Osteoblast (primary cell): Measurements from ENCODE around the gene GLDN. TPM values are rescaled to one million over a fixed set of nuclear protein-coding genes. Genes with fewer than 3 reads are reported as not detected.

Experiments
- DNase-seq: peaks from one replicate; pipeline ENCODE4 v3.0.0; 2011; ENCODE audit warnings: low spot score, mixed read lengths; ENCODE audit not compliant: insufficient read length; ENCODE audit errors: missing footprints
- H2AFZ ChIP-seq: 2 replicates; pipeline ENCODE4 v1.6.0; 2011; ENCODE audit warnings: mild to moderate bottlenecking, low read length
- H3K27ac ChIP-seq: 2 replicates; pipeline ENCODE4 v1.5.1; 2011; ENCODE audit warnings: mild to moderate bottlenecking, low read depth, low read length, moderate library complexity
- H3K27me3 ChIP-seq: 2 replicates; pipeline ENCODE4 v1.6.0; 2012; ENCODE audit warnings: mild to moderate bottlenecking, control low read depth, inconsistent platforms, low read length, moderate library complexity; ENCODE audit not compliant: insufficient read depth
- H3K36me3 ChIP-seq: 2 replicates; pipeline ENCODE4 v1.5.1; 2011; ENCODE audit warnings: mild to moderate bottlenecking, low read length, control low read depth, moderate library complexity; ENCODE audit not compliant: insufficient read depth
- H3K4me1 ChIP-seq: 2 replicates; pipeline ENCODE4 v1.5.1; 2011; ENCODE audit warnings: mild to moderate bottlenecking, low read length, control low read depth, moderate library complexity; ENCODE audit not compliant: insufficient read depth
- H3K4me2 ChIP-seq: 2 replicates; pipeline ENCODE4 v1.6.0; 2011; ENCODE audit warnings: mild to moderate bottlenecking, low read length; ENCODE audit not compliant: insufficient read depth
- H3K4me3 ChIP-seq: fragments of 200-600 bp; sonication (generic); 3 replicates; pipeline ENCODE4 v1.5.1; 2012; ENCODE audit warnings: mild to moderate bottlenecking, low read length, inconsistent platforms; ENCODE audit not compliant: insufficient read depth
- H3K79me2 ChIP-seq: 2 replicates; pipeline ENCODE4 v1.6.0; 2012; ENCODE audit warnings: mild to moderate bottlenecking, low read length, control low read depth, inconsistent platforms; ENCODE audit not compliant: insufficient read depth
- H3K9me3 ChIP-seq: 2 replicates; pipeline ENCODE4 v1.5.1; 2011; ENCODE audit warnings: low read depth, low read length, control low read depth
- H4K20me1 ChIP-seq: 2 replicates; pipeline ENCODE4 v1.6.0; 2012; ENCODE audit warnings: mild to moderate bottlenecking, low read length, control low read depth; ENCODE audit not compliant: insufficient read depth
- total RNA-seq: library from RNA; depleted of rRNA; stranded (reverse); fragments of >200 nt; gene quantifications from 2 replicates; pipeline ENCODE4 v1.2.3, GENCODE V29; 2012
- TF ChIP-seq, protein P1 (sequence below): IDR thresholded peaks from 2 replicates; pipeline ENCODE4 v1.5.1; 2011; ENCODE audit warnings: mild to moderate bottlenecking, low read depth, low read length, moderate library complexity; ENCODE audit errors: extremely low read depth

The GLDN gene
- total RNA-seq, 1 donor, result 1.1 TPM

DNA sequence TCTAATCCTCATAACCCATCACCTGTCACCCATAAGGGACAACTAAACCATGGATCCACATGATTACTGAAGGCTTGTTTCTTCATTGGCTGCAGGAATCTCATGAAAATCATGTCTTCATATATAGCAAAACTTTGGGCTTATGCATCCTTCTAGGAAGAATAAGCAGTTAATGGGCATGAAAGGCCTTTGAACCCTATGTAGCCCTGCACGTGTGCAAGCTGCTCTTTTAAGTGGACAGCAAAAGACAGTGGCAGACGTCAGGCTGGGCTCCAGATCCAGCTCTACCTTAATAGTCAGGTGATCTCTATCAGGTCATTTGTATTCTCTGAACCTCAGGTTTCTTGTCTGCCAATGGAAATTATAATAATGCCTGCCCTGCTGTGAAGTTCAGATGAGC lies 21.9 kb upstream of the GLDN start:
- Histone ChIP-seq H3K4me3 (no peak overlapping the region), H3K27me3 (no peaks in the 10 kb centered on the region), H2AFZ (no peak overlapping the region), H3K79me2 (no peaks in the 10 kb centered on the region), H4K20me1 (no peaks in the 10 kb centered on the region), H3K4me2 (no peak overlapping the region), H3K27ac (no peak overlapping the region), H3K9me3 (no peaks in the 10 kb centered on the region), H3K4me1 (peaks cover 19% of the 10 kb centered on the region), H3K36me3 (no peaks in the 10 kb centered on the region)
- TF ChIP-seq, protein P1, sequence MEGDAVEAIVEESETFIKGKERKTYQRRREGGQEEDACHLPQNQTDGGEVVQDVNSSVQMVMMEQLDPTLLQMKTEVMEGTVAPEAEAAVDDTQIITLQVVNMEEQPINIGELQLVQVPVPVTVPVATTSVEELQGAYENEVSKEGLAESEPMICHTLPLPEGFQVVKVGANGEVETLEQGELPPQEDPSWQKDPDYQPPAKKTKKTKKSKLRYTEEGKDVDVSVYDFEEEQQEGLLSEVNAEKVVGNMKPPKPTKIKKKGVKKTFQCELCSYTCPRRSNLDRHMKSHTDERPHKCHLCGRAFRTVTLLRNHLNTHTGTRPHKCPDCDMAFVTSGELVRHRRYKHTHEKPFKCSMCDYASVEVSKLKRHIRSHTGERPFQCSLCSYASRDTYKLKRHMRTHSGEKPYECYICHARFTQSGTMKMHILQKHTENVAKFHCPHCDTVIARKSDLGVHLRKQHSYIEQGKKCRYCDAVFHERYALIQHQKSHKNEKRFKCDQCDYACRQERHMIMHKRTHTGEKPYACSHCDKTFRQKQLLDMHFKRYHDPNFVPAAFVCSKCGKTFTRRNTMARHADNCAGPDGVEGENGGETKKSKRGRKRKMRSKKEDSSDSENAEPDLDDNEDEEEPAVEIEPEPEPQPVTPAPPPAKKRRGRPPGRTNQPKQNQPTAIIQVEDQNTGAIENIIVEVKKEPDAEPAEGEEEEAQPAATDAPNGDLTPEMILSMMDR, result no peak
- DNase-seq, result no peak

DNA sequence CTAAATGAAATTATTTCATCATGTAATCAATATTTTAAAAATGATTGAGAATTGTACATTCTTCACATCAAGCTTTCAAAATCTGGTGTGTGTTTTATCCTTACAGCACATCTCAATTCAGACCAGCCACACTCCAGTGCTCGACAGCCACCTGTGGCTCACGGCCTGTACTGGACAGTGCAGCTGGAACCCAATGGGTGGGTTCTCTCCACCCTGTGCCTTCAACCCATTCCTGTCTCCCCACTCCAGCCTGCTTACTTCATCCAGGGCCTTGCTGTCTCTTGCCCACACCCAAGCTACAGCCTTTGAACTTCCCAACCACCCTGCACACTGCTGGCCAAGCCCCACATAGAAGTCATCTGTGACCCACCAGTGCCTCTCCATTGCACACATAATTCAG lies 20.6 kb upstream of the GLDN start:
- H3K4me2 ChIP-seq, result no peak overlapping the region
- H4K20me1 ChIP-seq, result no peaks in the 10 kb centered on the region
- no peak overlapping the region for H2AFZ ChIP-seq
- TF ChIP-seq, protein P1, result no peak
- H3K27me3 ChIP-seq, result no peaks in the 10 kb centered on the region
- H3K36me3 ChIP-seq, result no peaks in the 10 kb centered on the region
- H3K9me3 ChIP-seq, result no peaks in the 10 kb centered on the region
- H3K4me3 ChIP-seq, result no peak overlapping the region
- no peaks in the 10 kb centered on the region for H3K79me2 ChIP-seq
- DNase-seq, result no peak
- H3K4me1 ChIP-seq, result peaks cover 19% of the 10 kb centered on the region
- no peak overlapping the region for H3K27ac ChIP-seq

GRCh38 chr15:51321316-51321715 lies 20.1 kb upstream of the GLDN start:
- Histone ChIP-seq H3K79me2 (no peaks in the 10 kb centered on the region), H3K4me1 (peaks cover 19% of the 10 kb centered on the region), H3K9me3 (no peaks in the 10 kb centered on the region), H3K27ac (no peak overlapping the region), H3K36me3 (no peaks in the 10 kb centered on the region), H4K20me1 (no peaks in the 10 kb centered on the region), H2AFZ (no peak overlapping the region), H3K27me3 (no peaks in the 10 kb centered on the region), H3K4me2 (no peak overlapping the region), H3K4me3 (no peak overlapping the region)
- TF ChIP-seq, protein P1, result no peak
- no peak for DNase-seq

- Histone ChIP-seq H3K27ac (no peak overlapping the region), H4K20me1 (no peaks in the 10 kb centered on the region), H3K4me1 (peaks cover 19% of the 10 kb centered on the region), H3K27me3 (no peaks in the 10 kb centered on the region), H3K9me3 (no peaks in the 10 kb centered on the region), H3K79me2 (no peaks in the 10 kb centered on the region), H2AFZ (no peak overlapping the region), H3K36me3 (no peaks in the 10 kb centered on the region), H3K4me3 (no peak overlapping the region), H3K4me2 (no peak overlapping the region)
- TF ChIP-seq, protein P1, result no peak
- no peak for DNase-seq
Observed at GRCh38 chr15:51322621-51323296, 18.7 kb upstream of the GLDN start.
